SU-DHL-6 (cell line): Measurements from ENCODE around the gene C11orf54.

Experiments used
- H2AFZ ChIP-seq: fragments of 200-600 bp; sonication (generic); 2 replicates; pipeline ENCODE4 v1.6.1; 2014; ENCODE audit warnings: low read depth, mild to moderate bottlenecking, moderate library complexity, mixed read lengths, antibody characterized with exemption, low read length; ENCODE audit not compliant: severe bottlenecking
- H3F3A ChIP-seq: fragments of 200-600 bp; shearing (Covaris generic); 2 replicates; pipeline ENCODE4 v1.6.0; 2016; ENCODE audit warnings: antibody characterized with exemption, mild to moderate bottlenecking; ENCODE audit not compliant: insufficient read depth
- H3K27ac ChIP-seq: fragments of 200-600 bp; sonication (generic); 2 replicates; pipeline ENCODE4 v1.5.1; 2016; ENCODE audit warnings: low read depth, mild to moderate bottlenecking, low read length, moderate library complexity, mixed read lengths
- H3K27me3 ChIP-seq: fragments of 200-600 bp; sonication (generic), shearing (Covaris generic); 2 replicates; pipeline ENCODE4 v1.6.0; 2014; ENCODE audit warnings: mild to moderate bottlenecking, low read length
- H3K36me3 ChIP-seq: fragments of 200-600 bp; sonication (generic); 2 replicates; pipeline ENCODE4 v1.6.1; 2014; ENCODE audit warnings: mild to moderate bottlenecking, low read length, mixed read lengths
- H3K4me2 ChIP-seq: fragments of 300-600, 200-600 bp; shearing (Covaris generic), sonication (generic); 2 replicates; pipeline ENCODE4 v1.6.0; 2014; ENCODE audit warnings: low read length, low read depth, mild to moderate bottlenecking; ENCODE audit not compliant: poor library complexity, severe bottlenecking
- H3K4me3 ChIP-seq: fragments of 200-600 bp; sonication (generic); 2 replicates; pipeline ENCODE4 v1.5.1; 2014; ENCODE audit warnings: antibody characterized with exemption, low read length, mild to moderate bottlenecking, mixed read lengths; ENCODE audit not compliant: insufficient read depth, poor library complexity, severe bottlenecking
- H3K79me2 ChIP-seq: fragments of 200-600 bp; sonication (generic); 2 replicates; pipeline ENCODE4 v1.6.1; 2014; ENCODE audit warnings: mild to moderate bottlenecking, low read length, moderate library complexity; ENCODE audit not compliant: insufficient read depth
- H3K9ac ChIP-seq: fragments of 200-600 bp; sonication (generic); 2 replicates; pipeline ENCODE4 v1.7.0; 2014; ENCODE audit warnings: mild to moderate bottlenecking, low read length
- H3K9me2 ChIP-seq: fragments of 200-600 bp; sonication (generic); replicated peaks from 2 replicates; pipeline ENCODE4 v1.6.1; 2014; ENCODE audit warnings: low read length; ENCODE audit not compliant: insufficient read depth
- H3K9me3 ChIP-seq: fragments of 200-600 bp; sonication (generic); 2 replicates; pipeline ENCODE4 v1.6.1; 2014; ENCODE audit warnings: low read length, mixed read lengths; ENCODE audit not compliant: insufficient read depth
- H4K20me1 ChIP-seq: fragments of 200-600 bp; sonication (generic); 2 replicates; pipeline ENCODE4 v1.6.1; 2014; ENCODE audit warnings: low read depth, mild to moderate bottlenecking, antibody characterized with exemption, low read length, moderate library complexity, mixed read lengths
- CTCF ChIP-seq: fragments of 200-600 bp; sonication (generic); IDR thresholded peaks from one replicate; pipeline ENCODE4 v1.5.1; 2017; ENCODE audit warnings: antibody characterized with exemption, mild to moderate bottlenecking, low read length, moderate library complexity; ENCODE audit not compliant: insufficient read depth, poor library complexity, severe bottlenecking
- EZH2phosphoT487 ChIP-seq: fragments of 200-600 bp; sonication (generic), shearing (Covaris generic); conservative IDR thresholded peaks from 2 replicates; pipeline ENCODE4 v1.6.1; 2018; ENCODE audit warnings: mild to moderate bottlenecking, antibody characterized with exemption, low read length, moderate library complexity, mixed read lengths

C11orf54 gene

GRCh38 chr11:93747122-93747521, 5.7 kb downstream of the C11orf54 start:
- no peak overlapping the region for H3K4me2 ChIP-seq
- no peaks in the 10 kb centered on the region for H3K9me2 ChIP-seq
- H3K36me3 ChIP-seq = peaks cover 4% of the 10 kb centered on the region; the same call in 1 of the 2 replicates
- H3K27ac ChIP-seq = no peak overlapping the region
- no peak for TF ChIP-seq CTCF
- no peak for TF ChIP-seq EZH2phosphoT487
- no peak overlapping the region for H3K4me3 ChIP-seq
- H3K27me3 ChIP-seq = no peaks in the 10 kb centered on the region
- H3F3A ChIP-seq = no peaks in the 10 kb centered on the region
- no peaks in the 10 kb centered on the region for H4K20me1 ChIP-seq
- no peak overlapping the region for H2AFZ ChIP-seq
- H3K9ac ChIP-seq = no peak overlapping the region
- peaks cover 16% of the 10 kb centered on the region; the same call in 1 of the 2 replicates for H3K79me2 ChIP-seq
- no peaks in the 10 kb centered on the region for H3K9me3 ChIP-seq

- Histone ChIP-seq H3F3A (no peaks in the 10 kb centered on the region), H3K4me2 (no peak overlapping the region), H3K9me3 (no peaks in the 10 kb centered on the region), H3K27me3 (no peaks in the 10 kb centered on the region), H3K27ac (no peak overlapping the region), H4K20me1 (no peaks in the 10 kb centered on the region), H3K4me3 (no peak overlapping the region), H3K9ac (no peak overlapping the region), H3K36me3 (peaks cover 8% of the 10 kb centered on the region; the same call in 1 of the 2 replicates), H3K9me2 (no peaks in the 10 kb centered on the region), H3K79me2 (no peaks in the 10 kb centered on the region), H2AFZ (no peak overlapping the region)
- no peak for TF ChIP-seq CTCF
- no peak for TF ChIP-seq EZH2phosphoT487
Observed at GRCh38 chr11:93751001-93751400, 9.5 kb downstream of the C11orf54 start.

GRCh38 chr11:93753241-93753640, 11.8 kb downstream of the C11orf54 start:
- H3K36me3 ChIP-seq = peaks cover 8% of the 10 kb centered on the region; the same call in 1 of the 2 replicates
- no peak overlapping the region for H3K27ac ChIP-seq
- H3K9me2 ChIP-seq = no peaks in the 10 kb centered on the region
- TF ChIP-seq CTCF (no peak), EZH2phosphoT487 (no peak)
- no peak overlapping the region for H2AFZ ChIP-seq
- no peak overlapping the region for H3K4me3 ChIP-seq
- no peaks in the 10 kb centered on the region for H3K27me3 ChIP-seq
- H3K79me2 ChIP-seq = no peaks in the 10 kb centered on the region
- H3K9ac ChIP-seq = no peak overlapping the region
- 0 out of 2 replicates have a peak, but pooled peaks cover 4% of the 10 kb centered on the region for H3F3A ChIP-seq
- no peaks in the 10 kb centered on the region for H4K20me1 ChIP-seq
- no peaks in the 10 kb centered on the region for H3K9me3 ChIP-seq
- no peak overlapping the region for H3K4me2 ChIP-seq
